ENCODE data around the gene CCS.
"Not testable (repeated sequence)": the region's sequence is repeated elsewhere in the genome, so short reads cannot be mapped to it uniquely, and the experiment has no call there.

The CCS gene

GRCh38 chr11:66592457-66593302, at the start of gene CCS, which contains the start of gene CCDC87:
TSS of gene CCS (plus strand) at chr11:66593185. CDS start at chr11:66593262, 77 bp downstream.
TSS of gene CCDC87 (minus strand) at chr11:66593063. CDS start at chr11:66593015, 48 bp downstream.
- peak; percentile 81 for DNase-seq (ENCODE audit: low read depth, low spot score)

- no peak for DNase-seq (ENCODE audit: low read depth, low spot score)
Observed at GRCh38 chr11:66543263-66544107, 49.5 kb upstream of the CCS start.

- DNase-seq (ENCODE audit: low read depth, low spot score): not testable (repeated sequence)
Observed at GRCh38 chr11:66544952-66545351, 48.0 kb upstream of the CCS start.

GRCh38 chr11:66545701-66546367, 47.2 kb upstream of the CCS start, which contains the start of gene ZDHHC24:
TSS of gene ZDHHC24 (minus strand) at chr11:66546048. CDS start at chr11:66546003, 45 bp downstream.
- peak; percentile 88 for DNase-seq (ENCODE audit: low read depth, low spot score)

GRCh38 chr11:66546368-66546965, 46.5 kb upstream of the CCS start, which contains the start of gene ACTN3:
TSS of gene ACTN3 (plus strand) at chr11:66546903. CDS start at chr11:66546938, 35 bp downstream.
- no peak for DNase-seq (ENCODE audit: low read depth, low spot score)

- no peak for DNase-seq (ENCODE audit: low read depth, low spot score)
Observed at GRCh38 chr11:66546966-66547661, 45.9 kb upstream of the CCS start.

GRCh38 chr11:66547662-66548009, 45.3 kb upstream of the CCS start:
- DNase-seq (ENCODE audit: low read depth, low spot score): no peak

GRCh38 chr11:66548041-66548440, 44.9 kb upstream of the CCS start:
- DNase-seq (ENCODE audit: low read depth, low spot score): no peak

- DNase-seq (ENCODE audit: low read depth, low spot score): no peak
Observed at GRCh38 chr11:66548774-66549630, 44.0 kb upstream of the CCS start.

GRCh38 chr11:66549696-66550095, 43.3 kb upstream of the CCS start:
- no peak for DNase-seq (ENCODE audit: low read depth, low spot score)

GRCh38 chr11:66550887-66551286, 42.1 kb upstream of the CCS start:
- no peak for DNase-seq (ENCODE audit: low read depth, low spot score)

- no peak for DNase-seq (ENCODE audit: low read depth, low spot score)
Observed at GRCh38 chr11:66554602-66555001, 38.4 kb upstream of the CCS start.

GRCh38 chr11:66555416-66555815, 37.6 kb upstream of the CCS start:
- DNase-seq (ENCODE audit: low read depth, low spot score): no peak

- DNase-seq (ENCODE audit: low read depth, low spot score): no peak
Observed at GRCh38 chr11:66556086-66556485, 36.9 kb upstream of the CCS start.

GRCh38 chr11:66557733-66558326, 35.2 kb upstream of the CCS start:
- no peak for DNase-seq (ENCODE audit: low read depth, low spot score)

GRCh38 chr11:66559142-66559865, 33.7 kb upstream of the CCS start:
- no peak for DNase-seq (ENCODE audit: low read depth, low spot score)

- DNase-seq (ENCODE audit: low read depth, low spot score): no peak
Observed at GRCh38 chr11:66559866-66560676, 32.9 kb upstream of the CCS start.
